ENCODE measurements around the gene MSI1.

Gene MSI1

DNA sequence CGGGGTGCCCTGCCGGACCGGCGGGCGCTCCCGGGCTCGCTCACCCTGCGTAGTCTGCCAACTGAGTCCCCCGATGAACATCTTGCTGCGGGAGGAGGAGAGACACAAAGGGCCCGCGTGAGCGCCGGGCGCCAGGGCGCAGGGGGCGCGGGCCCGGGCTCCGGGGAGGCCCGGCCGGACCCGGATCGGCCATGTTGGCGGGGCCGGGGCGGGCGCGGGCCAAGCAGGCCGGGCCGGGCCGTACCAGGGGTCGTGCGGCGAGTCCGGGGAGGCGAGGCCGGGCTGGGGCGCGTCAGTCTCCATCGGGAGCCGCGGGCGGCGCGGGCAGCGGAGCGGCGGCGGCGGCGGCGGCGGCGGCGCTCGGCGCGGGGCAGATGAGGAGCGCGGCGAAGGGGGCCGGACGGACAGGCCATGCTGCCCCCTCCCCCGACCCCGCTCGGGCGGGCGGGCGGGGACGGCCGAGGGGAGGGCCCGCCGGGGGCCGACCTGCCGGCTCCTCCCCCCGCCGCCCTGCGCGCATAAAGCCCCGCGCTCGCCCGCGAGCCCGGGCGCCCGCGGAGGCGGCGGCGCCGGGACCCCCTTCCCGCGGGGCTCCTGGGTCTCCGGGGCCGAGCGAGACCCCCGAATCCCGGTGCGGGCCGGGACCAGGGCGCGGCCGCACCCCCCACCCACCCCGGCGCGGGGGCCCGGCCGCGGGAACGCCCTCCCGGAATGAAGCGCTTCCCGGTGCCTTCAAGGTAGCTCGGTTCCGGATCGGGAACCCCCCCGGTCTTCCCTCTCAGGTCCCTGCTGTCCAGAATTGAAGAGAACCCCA is at the start of gene MSI1:
MSI1 (minus strand) TSS at position 376 of the 814 bp plus-strand sequence; CDS start at position 303, 73 bp downstream.
- DNase-seq (no peak), ATAC-seq (no peak)

DNA sequence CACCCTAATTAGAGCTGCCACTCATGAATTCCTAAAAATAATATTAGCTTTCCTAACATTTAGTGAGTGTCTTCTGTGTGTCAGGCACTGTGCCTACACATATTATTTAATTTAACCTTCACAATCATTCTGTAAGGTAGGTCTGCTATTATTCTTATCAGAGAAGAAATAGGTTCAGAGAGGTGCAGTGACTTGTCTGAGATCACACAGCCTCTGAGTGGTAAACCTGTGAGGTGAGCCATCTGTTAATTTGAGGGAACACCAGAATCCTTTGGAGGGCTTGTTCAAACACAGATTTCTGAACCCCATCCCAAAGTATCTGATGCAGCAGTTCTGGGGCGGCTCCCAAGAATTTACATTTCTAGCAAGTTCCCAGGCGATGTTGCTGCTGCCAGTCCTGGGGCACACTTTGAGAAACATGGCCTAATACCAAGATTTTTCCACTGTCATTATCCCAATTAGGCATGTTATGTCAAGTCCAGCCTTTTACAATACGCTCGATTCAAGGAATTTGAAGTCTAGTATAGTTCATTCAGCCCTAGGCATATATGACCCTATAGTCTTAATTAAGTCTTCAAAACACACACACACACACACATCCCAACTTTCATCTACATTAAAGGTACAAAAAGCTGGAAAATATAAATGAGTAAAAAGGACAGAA is 49.1 kb upstream of the MSI1 start:
- ATAC-seq (no peak), DNase-seq (no peak)

DNA sequence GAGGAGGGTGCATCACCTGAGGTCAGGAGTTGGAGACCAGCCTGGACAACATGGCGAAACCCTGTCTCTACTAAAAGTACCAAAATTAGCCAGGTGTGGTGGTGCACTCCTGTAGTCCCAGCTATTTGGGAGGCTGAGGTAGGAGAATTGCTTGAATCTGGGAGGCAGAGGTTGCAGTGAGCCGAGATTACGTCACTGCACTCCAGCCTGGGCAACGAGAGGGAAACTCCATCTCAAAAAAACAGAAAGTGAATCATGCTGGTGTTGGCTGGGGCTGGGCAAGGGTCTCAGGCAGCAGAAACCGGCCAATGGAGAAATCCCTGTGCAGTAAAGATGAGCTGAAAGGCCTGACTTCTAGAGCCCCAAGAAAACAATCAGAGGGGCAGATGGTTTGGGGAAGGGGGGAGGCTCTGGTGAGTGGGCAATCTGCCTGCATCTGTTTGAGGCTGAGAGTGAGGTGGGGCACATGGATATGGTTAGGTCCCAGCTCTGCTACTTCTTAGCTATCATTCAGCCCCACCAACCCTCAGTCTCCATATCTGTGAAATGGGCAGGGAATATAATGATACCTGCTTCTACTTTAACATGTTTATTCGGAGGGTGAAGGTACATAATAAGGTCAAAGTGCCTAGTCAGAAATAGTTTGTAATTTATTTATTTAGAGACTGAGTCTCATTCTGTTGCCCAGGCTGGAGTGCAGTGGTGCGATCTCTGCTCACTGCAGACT is 47.7 kb upstream of the MSI1 start:
- DNase-seq (no peak), ATAC-seq (no peak)

DNA sequence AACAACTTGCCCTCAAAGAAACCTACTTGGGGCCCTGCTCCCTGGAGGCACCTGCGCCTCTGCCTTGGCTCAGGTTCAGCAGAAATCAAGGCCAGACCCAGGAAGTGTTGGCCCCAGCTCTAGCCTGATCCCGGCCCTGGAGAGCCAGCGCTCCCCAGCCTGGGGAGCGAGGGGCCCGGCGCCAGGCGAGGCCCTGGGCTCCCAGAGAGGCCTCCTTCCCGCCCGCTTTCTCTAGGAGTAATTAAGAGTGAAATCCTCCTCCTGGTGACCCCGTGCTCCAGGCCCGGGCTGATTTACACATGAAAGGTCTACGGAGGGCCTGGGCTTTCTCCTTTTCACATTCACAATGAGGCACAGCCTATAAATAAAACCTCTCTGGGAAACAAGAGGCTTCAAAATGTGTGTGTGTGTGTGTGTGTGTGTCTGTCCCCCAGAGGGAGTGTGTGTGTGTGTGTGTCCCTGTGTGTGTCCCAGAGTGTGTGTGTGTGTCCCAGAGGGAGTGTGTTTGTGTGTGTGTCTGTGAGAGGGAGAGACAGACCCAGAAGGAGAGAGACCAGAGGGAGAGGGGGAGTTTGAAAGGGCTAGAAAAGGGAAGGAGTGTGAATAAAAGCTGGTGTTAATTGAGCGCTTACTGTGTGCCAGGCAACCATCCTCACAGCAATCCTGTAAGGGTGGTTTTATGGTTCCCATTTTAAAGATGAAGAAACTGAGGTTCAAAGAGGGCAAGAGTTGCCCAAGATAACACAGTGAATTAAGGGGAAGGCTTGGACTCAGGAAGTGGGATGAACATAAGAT is 45.1 kb upstream of the MSI1 start:
- no peak for ATAC-seq
- no peak for DNase-seq

DNA sequence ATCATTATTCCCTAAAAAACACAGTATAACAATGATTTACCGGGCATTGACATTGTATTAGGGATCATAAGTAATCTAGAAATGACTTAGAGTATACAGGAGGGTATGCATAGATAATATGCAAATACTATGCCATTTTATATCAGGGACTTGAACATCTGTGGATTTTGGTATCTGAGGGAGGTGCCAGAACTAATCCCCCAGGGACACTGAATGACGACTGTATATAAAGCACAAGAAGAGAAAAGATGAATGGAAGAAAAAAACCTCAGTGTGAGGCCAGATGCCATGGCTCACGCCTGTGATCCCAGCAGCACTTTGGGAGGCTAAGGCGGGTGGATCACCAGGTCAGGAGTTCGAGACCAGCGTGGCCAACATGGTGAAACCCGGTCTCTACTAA is 43.5 kb upstream of the MSI1 start:
- no peak for ATAC-seq
- no peak for DNase-seq

DNA sequence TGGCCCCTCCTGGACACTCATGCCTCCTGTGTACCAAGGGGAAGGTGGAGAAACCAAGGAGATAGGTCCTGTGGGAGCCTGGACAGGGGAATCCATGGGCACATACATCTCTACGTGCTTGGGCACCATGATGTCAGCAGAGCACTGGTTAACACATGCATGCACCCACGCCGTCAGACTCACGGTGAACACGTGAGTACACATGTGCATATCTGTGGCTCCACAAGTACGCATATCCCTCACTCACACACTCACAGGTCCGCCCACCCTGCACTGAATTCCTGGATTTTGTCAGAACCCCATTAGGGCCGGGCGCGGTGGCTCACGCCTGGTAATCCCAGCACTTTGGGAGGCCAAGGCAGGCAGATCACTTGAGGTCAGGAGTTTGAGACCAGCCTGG is 39.8 kb upstream of the MSI1 start:
- ATAC-seq: no peak
- DNase-seq: no peak

DNA sequence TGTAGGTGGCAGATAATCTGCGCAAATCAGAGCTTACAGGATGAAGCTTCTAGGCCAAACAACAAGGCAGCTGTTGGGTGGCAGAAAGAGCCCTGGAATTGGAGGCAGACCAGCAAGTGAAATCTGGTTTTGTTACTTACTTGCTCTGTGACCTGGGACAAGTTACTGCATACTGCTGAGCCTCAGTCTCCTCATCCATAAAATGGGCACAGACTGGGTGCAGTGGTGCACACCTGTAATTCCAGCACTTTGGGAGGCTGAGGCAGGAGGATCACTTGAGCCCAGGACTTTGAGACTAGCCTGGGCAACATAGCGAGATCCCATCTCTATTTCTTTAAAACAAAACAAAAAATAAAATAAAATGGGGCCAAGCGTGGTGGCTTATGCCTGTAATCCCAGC is 37.6 kb upstream of the MSI1 start:
- ATAC-seq (no peak), DNase-seq (no peak)

DNA sequence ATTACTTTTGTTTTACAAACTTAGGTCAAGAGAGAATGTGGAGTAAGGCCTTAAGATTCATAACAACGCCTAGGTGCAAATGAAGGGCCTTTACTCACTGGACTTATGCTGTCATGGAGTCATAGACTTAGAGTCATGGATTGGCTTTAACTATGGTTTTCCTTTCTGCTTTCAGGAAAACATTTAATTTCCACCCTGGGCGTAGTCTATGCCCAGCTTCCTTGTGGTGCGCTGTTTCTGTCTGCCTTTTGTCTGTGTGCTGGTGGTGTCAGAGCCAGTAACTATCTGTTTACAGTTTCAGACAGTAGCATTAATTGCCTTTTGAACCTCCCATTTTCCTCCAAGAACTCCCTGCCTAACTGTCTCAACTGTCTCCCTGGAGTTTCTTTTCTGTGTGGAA is 37.1 kb upstream of the MSI1 start:
- DNase-seq (no peak), ATAC-seq (no peak)

DNA sequence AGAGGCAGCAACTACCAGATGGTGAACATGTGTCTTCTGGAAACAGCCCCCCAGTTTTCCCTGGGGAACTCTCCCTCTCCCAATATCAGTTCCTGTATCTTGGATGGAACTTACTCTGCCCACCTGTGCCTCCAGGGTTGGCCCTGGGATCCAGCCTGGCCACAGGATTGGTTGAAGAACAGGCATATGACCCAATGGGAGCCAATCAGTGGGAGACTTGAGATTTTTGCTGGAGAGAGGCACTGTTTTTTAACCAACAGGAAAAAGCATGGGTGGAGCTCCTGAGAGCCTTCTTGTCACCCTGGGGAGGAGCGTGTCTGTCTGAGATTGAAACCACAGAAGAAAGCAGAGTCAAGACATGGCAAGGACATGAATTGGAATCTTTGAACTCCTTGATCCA is 35.3 kb upstream of the MSI1 start:
- no peak for ATAC-seq

DNA sequence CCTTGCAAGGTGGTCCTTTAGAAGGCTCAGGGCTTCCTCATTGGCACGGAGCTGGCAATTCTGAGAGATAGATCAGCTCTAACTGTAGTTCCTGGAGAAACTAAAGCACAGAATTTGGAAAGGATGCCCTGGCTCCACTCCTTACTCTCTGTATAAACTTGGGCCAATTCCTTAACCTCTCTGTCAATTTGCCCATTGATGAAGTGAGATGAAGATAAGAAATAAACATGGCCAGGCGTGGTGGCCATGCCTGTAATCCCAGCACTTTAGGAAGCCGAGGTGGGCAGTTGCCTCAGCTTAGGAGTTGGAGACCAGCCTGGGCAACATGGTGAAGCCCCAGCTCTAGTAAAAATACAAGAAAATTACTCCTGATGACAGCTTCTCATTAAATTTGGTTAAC is 34.9 kb upstream of the MSI1 start:
- no peak for DNase-seq
- no peak for ATAC-seq

More for the DNA sequence above, 35.3 kb upstream of the MSI1 start:
- DNase-seq: no peak

DNA sequence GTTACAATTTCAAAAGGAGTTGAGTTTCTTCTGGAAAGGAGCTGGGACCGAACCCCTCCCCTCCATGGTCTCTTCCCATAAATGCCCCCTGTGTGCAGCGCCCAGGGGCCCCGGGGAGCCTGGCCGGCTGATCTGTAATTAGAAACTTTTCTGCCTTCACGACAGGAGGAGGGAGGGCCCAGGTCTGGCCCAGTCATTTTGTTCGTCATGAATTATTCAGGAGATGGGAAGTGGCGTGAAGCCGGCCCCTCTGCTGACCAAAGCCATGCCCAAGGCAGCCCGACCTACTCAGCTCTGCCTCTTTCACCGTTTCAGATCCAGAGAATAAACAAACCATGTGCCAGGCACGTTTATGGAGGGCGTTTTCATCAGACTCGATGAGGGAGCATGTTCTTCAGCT is 33.3 kb upstream of the MSI1 start:
- no peak for DNase-seq

DNA sequence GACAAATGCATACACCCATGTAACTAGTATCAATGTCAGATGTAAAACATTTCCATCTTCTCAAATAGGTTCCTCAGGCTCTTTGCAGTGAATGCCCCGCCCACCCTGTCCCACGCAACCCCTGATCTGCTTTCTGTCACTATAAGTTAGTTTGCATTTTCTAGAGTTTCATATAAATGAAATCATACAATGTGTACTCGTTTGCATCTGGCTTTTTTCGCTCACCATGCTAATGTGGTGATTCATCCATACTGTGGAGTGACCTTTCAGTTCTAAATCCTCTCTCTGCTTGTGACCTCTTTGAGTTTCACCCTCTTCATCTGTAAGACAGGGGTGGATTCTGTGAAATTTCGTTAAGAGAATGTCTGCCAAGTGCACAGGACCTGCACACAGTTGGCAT is 30.6 kb upstream of the MSI1 start:
- peak; percentile 17 for DNase-seq
- ATAC-seq: peak; percentile 92

More for the DNA sequence above, 33.3 kb upstream of the MSI1 start:
- ATAC-seq: no peak

DNA sequence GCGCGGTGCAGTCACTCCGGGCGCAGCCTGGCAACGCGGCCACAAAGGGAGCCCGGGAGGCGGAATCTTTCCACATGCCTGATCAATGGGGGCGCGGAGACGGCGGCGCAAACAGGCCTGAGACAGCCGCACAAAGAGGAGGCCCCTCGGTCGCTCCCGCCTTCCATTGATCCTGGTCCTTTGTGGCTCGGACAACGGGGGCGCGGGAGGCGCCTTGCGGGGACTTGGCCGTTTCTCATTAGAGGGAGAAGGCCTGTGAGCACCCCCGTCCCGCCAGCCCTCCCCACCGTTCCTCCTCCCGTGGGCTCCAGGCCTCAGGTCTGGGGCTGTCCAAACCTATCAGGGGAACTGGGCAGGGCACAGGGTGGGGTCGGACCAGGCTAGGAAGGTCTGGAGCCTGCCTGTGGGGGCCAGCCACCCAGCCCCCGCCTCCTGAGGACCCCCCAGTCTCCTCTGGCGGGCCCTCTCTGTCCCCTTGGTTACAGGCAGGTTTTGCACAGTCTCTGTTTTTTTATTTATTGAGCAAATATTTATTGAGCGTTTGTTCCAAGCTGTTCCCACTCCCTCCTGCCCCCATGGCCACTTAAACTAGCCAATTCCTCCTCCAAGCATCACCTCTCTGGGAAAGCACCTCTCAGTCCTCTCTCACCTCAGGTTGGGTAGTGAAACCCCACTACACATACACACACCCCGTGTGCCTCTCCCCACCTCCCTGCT is 29.0 kb upstream of the MSI1 start:
- no peak for ATAC-seq
- DNase-seq: no peak

DNA sequence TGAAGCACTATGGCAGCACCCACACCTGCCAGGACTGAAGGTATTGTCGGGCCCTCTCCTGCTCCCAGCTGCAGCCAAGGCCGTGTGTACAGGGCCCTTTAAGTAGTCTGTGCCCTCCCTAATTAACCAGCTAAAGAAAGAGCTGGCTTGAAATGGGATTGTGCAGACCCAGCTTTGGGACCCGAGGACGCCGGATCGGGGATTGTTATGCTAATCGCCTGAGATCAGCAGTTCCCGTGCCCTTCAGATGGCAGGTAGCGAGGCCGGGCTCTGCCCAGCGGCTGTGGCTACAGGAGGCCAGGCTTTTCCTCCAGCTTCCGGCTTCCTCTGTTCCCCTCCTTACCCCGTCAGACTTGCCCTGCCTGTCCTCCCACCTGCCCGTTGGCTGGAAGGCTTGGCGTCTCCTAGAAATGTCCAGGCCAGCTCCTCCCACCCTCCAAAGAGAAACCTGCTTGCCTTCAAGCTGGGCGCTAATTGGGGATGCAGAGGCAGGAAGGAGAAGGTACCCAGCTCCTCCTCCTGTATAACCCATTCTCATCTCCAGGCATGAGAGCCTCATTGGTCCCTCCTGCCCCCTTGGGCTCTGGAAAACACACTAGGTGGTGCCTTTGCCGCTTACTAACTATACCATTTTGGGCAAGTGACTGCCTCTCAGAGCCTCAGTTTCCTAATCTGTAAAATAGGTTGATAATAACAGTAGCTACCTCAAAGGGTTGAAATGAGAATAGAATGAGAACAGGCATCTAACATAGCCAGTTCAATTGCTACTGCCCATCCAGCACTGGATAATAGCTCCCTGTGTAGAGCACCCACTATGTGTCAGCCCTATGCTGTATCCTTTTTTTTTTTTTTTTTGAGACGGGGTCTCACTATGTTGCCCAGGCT is 25.8 kb upstream of the MSI1 start:
- DNase-seq (no peak), ATAC-seq (no peak)

DNA sequence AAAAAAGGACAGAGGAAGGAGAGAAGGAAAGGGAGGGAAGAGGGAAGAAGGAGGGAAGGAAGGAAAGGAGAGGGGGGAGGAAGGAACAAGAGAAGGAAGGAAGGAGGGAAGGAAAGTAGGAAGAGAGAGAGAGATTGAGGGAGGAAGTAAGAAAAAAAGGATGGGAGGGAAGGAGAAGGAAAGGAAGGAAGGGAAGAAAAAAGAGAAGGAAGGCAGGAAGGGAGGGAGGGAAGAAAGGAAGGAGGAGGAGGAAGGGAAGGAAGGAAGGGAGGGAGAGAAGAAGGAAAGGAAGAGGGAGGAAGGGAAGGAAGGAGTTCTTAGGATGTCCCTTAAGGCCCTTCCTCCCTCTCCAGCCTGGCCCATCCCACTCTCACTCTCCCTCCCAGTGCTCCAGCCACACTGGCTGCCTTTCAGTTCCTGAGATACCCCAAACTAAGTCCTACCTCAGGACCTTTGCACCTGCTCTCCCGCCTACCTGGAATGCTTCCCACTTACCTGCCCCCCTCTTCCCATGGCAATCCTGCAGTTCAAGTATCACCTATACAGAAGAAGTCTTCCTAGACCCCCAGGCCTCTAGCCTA is 21.7 kb upstream of the MSI1 start:
- DNase-seq (no peak), ATAC-seq (no peak)

DNA sequence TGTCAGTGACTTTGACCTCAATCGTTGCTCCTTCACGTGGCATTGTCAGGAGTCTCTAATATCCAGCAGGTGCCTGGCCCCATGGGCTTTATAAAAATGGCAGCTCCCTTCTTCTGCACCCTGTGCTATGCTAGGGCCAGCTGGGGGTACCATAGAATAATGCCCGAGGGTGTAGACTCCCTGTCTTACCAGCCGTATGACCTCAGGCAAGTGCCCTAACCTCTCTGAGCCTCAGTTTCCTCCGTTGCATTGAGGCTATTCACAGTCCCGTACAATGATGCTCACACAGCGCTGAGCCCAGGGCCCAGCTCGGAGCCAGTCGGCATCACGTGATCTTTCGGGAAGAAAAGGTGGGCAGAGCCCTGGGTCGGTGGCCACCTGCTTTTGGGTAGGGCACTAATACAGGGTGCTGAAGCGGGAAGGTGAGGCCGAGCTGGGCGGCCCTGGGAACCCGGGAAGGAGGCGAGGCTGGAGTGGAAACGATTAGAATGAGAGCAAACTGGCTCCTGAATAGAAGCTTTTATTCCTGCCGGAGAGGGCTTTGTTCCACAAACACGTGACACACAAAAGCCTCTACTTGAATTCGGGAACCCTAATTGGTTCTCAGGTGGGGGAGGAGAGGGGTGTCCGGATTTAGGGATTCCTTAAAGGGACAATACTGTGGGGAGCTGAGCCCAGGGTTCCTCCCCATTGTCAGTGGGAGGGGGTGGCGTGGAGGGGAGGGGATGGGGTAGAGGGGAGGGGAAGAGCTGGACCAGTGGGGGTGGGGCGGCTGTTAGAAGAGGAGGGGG is 19.9 kb upstream of the MSI1 start:
- DNase-seq (no peak), ATAC-seq (no peak)

DNA sequence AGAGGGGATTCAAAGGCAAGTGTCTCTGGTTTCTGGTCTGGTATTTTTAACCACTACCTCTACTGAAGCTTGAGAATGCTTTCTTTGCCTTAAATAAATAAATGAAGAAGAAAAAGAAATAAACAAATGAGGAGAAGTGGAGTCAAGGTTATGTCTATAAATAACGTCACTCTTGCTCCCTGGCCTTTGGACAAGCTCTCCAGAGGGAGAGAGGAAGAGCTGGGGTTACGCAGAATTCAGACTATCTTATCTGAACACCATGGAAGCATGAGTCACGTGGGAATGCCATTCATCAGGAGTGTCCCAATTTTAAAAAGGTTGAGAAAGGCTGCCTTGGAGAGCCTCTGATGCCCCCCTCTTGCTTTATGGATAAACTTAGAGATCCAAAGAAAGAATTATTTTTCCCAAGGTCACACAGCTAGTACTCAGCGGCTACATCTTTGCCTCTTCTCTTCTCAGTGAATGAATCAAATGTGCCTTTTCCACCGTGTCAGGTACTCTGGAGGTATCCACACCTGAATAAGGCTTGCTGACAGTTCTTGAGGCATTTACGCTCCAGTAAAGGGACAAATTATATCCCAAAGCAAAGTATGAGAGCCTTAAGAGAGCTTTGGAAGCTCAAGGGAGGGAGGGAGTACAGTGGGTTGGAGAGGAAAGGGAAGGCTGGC is 12.9 kb upstream of the MSI1 start:
- DNase-seq (no peak), ATAC-seq (no peak)

DNA sequence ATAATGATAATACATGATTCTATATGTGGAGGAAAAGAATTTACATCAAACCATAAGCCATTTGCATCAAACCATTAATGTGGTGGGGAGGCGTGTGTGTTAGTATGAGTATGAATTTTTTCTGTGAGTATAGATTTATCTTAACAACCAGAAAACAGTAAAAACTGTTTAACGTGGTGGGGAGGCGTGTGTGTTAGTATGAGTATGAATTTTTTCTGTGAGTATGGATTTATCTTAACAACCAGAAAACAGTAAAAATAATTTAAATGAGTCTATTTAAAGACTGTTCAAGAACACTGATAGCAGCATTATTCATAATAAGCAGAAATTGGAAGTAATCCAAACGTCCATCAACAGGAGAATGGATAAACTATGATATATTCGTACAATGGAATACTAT is 9.1 kb upstream of the MSI1 start:
- ATAC-seq: no peak
- DNase-seq: no peak

DNA sequence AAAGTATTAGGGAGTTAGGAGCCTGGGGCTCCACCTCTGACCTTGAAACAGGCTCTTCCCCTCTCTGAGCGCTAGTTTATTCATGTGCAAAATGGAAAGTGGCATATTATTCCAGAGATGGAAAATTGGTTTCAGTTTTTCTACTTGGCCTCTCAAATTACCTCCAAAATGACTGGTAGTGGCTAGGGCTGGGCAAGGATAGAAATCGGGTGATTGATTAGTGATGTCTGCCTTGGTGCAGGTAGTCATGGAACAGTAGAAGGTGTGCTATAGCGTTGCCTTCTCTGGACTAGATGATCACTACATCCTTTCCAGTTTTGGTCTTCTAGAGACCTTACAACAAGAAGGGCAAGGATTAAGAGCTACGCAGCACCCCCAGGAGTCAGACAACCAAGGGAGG is 8.6 kb upstream of the MSI1 start:
- no peak for ATAC-seq
- DNase-seq: no peak
